ENCODE data around the gene ARHGAP6.

- TF ChIP-seq CTCF (IDR thresholded peaks at IDR 0.05) (no peak), POLR2A (IDR thresholded peaks at IDR 0.05) (no peak)
Observed at GRCh38 chrX:11331788-11332187, 333.9 kb downstream of the ARHGAP6 start.

All from heart left ventricle (tissue), 13 donors.